GM12878 (cell line): ENCODE results near the gene ANTXR1. TPM values are rescaled to one million over a fixed set of nuclear protein-coding genes. Genes with fewer than 3 reads are reported as not detected.

Experiments
- ATAC-seq: fragments of 200-7000 bp; cut with Tn5 transposase; 3 replicates; pipeline ENCODE4 v1.9.1; 2020; ENCODE audit warnings: mild to moderate bottlenecking, moderate library complexity
- BruUV-seq: library from RNA; stranded (reverse); fragments of 400-500 nt; replicated peaks from 2 replicates; lab custom pipeline; 2021; lab: Mats Ljungman, UMichigan
- CTCF ChIA-PET: fragments of 300-600 bp; sonication (Branson Sonifier 250); formaldehyde crosslinking; extraction: SDS; loops from one replicate; lab custom pipeline; 2021; ENCODE audit warnings: inconsistent platforms; lab: Yijun Ruan, JAX
- POLR2A ChIA-PET: fragments of 350-600 bp; formaldehyde crosslinking; extraction: SDS; loops from one replicate; lab custom pipeline; 2021; ENCODE audit warnings: inconsistent platforms; lab: Charles Lee
- RAD21 ChIA-PET: fragments of 300-600 bp; sonication (Branson Sonifier 250); formaldehyde crosslinking; loops from one replicate; lab custom pipeline; 2023; ENCODE audit warnings: antibody characterized with exemption; ENCODE audit not compliant: unreplicated experiment; lab: Charles Lee
- SMC1A ChIA-PET: fragments of 300-600 bp; sonication (Branson Sonifier 250); formaldehyde crosslinking; loops from one replicate; lab custom pipeline; 2023; ENCODE audit not compliant: unreplicated experiment, uncharacterized antibody; lab: Charles Lee
- DNase-seq: peaks from one replicate; pipeline ENCODE4 v3.0.0-alpha.2; 2011; ENCODE audit warnings: low read depth, low spot score
- FAIRE-seq: peaks from 3 replicates; lab custom pipeline; 2011; peaks lifted over from hg19 to GRCh38; lab: Jason Lieb, UNC
- H2AFZ ChIP-seq: 2 replicates; pipeline ENCODE4 v1.6.0; 2011; ENCODE audit warnings: low read depth, low read length, control low read depth; ENCODE audit not compliant: control insufficient read depth
- H3K27ac ChIP-seq: 2 replicates; pipeline ENCODE4 v1.5.1; 2011; ENCODE audit warnings: control low read depth; ENCODE audit not compliant: control insufficient read depth, insufficient read depth
- H3K27me3 ChIP-seq, 2 experiments: replicated peaks in 1 of 2; 2 replicates each; pipeline versions ENCODE4 v1.6.0 to v1.6.1; 2011; ENCODE audit warnings: low read length in 1 of 2; ENCODE audit not compliant: control insufficient read depth in 2 of 2, insufficient read depth in 2 of 2
- H3K36me3 ChIP-seq, 2 experiments: 2 replicates each; pipeline ENCODE4 v1.5.1; 2011; ENCODE audit warnings: low read length in 1 of 2; ENCODE audit not compliant: control insufficient read depth in 2 of 2, insufficient read depth in 2 of 2
- H3K4me1 ChIP-seq: 2 replicates; pipeline ENCODE4 v1.6.1; 2011; ENCODE audit warnings: mild to moderate bottlenecking, low read length, moderate library complexity, mixed read lengths; ENCODE audit not compliant: control insufficient read depth, insufficient read depth
- H3K4me2 ChIP-seq: 2 replicates; pipeline ENCODE4 v1.6.0; 2011; ENCODE audit warnings: control low read depth; ENCODE audit not compliant: control insufficient read depth, insufficient read depth
- H3K4me3 ChIP-seq: fragments of 200-600 bp; sonication (generic); 2 replicates; pipeline ENCODE4 v1.5.1; 2016
- H3K79me2 ChIP-seq: 2 replicates; pipeline ENCODE4 v1.6.0; 2011; ENCODE audit warnings: low read length; ENCODE audit not compliant: control insufficient read depth, insufficient read depth
- H3K9ac ChIP-seq: 2 replicates; pipeline ENCODE4 v1.8.0; 2011; ENCODE audit warnings: low read length, control low read depth, mixed read lengths; ENCODE audit not compliant: control insufficient read depth, insufficient read depth
- H3K9me3 ChIP-seq: replicated peaks from 3 replicates; pipeline ENCODE4 v1.5.1; 2011; ENCODE audit warnings: mild to moderate bottlenecking, low read length; ENCODE audit not compliant: control insufficient read depth, insufficient read depth
- H4K20me1 ChIP-seq: 2 replicates; pipeline ENCODE4 v1.6.0; 2011; ENCODE audit not compliant: control insufficient read depth, insufficient read depth
- BCL11A ChIP-seq: IDR thresholded peaks from 2 replicates; pipeline ENCODE4 v1.6.1; 2011; ENCODE audit warnings: low read depth, low read length
- CHD2 ChIP-seq: IDR thresholded peaks from 2 replicates; pipeline ENCODE4 v1.6.1; 2011; ENCODE audit warnings: low read depth, low read length, improper control_type of control experiment, borderline replicate concordance
- MTA3 ChIP-seq: IDR thresholded peaks from 2 replicates; pipeline ENCODE4 v1.6.1; 2012; ENCODE audit warnings: low read length, inconsistent platforms, borderline replicate concordance
- NBN ChIP-seq: fragments of 450-650 bp; IDR thresholded peaks from 2 replicates; pipeline ENCODE4 v1.6.1; 2016
- RAD51 ChIP-seq: fragments of 450-650 bp; IDR thresholded peaks from 2 replicates; pipeline ENCODE4 v1.6.1; 2016; ENCODE audit warnings: moderate library complexity, mild to moderate bottlenecking, inconsistent platforms
- SP1 ChIP-seq: IDR thresholded peaks from one replicate; pipeline ENCODE4 v1.6.1; 2011; ENCODE audit warnings: low read depth, low read length
- SPI1 ChIP-seq: IDR thresholded peaks from 2 replicates; pipeline ENCODE4 v1.6.1; 2011; ENCODE audit warnings: low read depth, mild to moderate bottlenecking, low read length, moderate library complexity, borderline replicate concordance; ENCODE audit not compliant: insufficient read depth
- SREBF1 ChIP-seq: IDR thresholded peaks from 2 replicates; pipeline ENCODE4 v1.6.1; 2012; ENCODE audit warnings: mild to moderate bottlenecking, low read length
- SRF ChIP-seq, 2 experiments: IDR thresholded peaks; 2 replicates each; pipeline ENCODE4 v1.6.1; 2011; ENCODE audit warnings: low read depth in 2 of 2, low read length in 2 of 2, mild to moderate bottlenecking in 1 of 2, moderate library complexity in 1 of 2
- WGBS: methylation state at CpG from one replicate; pipeline ENCODE4 v1.1.6; 2016; ENCODE audit warnings: low lambda C conversion rate; ENCODE audit not compliant: insufficient replicate concordance, insufficient coverage; ENCODE audit errors: missing lambda C conversion rate; 5-methylcytosine and 5-hydroxymethylcytosine counted together
- in situ Hi-C: fragments of 300-500 bp; cut with MboI; formaldehyde crosslinking; loops from 9 replicates; pipeline ENCODE4 v1.14.3; 2018; ENCODE audit warnings: mixed read lengths
- intact Hi-C: fragments of 100-400 bp; cut with micrococcal nuclease; formaldehyde crosslinking; loops from one replicate; pipeline ENCODE4 v1.14.2; 2022; ENCODE audit not compliant: unreplicated experiment
- polyA plus RNA-seq, 11 experiments: library from polyadenylated mRNA; depleted of rRNA in 4 of 11; unstranded in 6 of 11; stranded (reverse) in 5 of 11; fragments of >200 nt; fragmentation: Nextera tagmentation in 4 of 11; fragmentation: Illumina TruSeq in 1 of 11; extraction: Ambion mirVana in 4 of 11; extraction: Trizol in 1 of 11; gene quantifications; 1 replicate in 1 of 11; 2 replicates in 10 of 11; pipeline versions ENCODE4 v1.2.1 to v1.2.3, GENCODE V29; 2011 to 2016; ENCODE audit warnings: inconsistent platforms in 2 of 11, missing spikeins in 2 of 11, low read depth in 1 of 11
- total RNA-seq, 4 experiments: library from RNA; depleted of rRNA in 3 of 4; stranded (reverse); fragments of >200 nt in 3 of 4; fragmentation: Illumina TruSeq in 1 of 4; extraction: Trizol in 1 of 4; gene quantifications; 2 replicates each; pipeline versions ENCODE4 v1.2.1 to v1.2.3, GENCODE V29; 2013 to 2021
- TF ChIP-seq, protein P1 (sequence below): IDR thresholded peaks from 2 replicates; pipeline ENCODE4 v1.6.1; 2012; ENCODE audit warnings: low read depth, low read length, improper control_type of control experiment

ANTXR1 gene
- total and polyA plus RNA-seq, 10 of the 15 experiments (the other 5 are each of a cell fraction or from before 2014, with no cell fraction given): 0.09 to 0.26 TPM; not detected in 8

DNA sequence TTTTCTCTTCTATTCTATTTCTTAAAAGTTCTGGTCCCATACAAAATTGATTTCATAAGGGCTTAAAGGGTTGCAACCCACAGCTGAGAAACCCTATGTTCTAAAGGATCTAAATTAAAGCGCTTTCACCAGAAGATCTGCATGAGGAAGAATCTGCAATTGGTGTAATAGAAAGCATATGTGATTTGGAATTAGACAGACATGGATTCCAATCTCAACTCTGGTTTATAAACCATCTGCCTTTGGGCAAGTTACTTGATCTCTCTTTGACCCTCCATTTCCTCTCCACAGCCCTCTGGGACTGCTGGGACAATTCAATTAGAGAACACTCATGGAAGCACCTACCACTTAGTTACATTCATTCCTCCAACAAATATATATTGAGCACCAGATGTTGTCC lies 178.7 kb downstream of the ANTXR1 start:
- intact Hi-C loops: no loop called here
- FAIRE-seq (no peak), DNase-seq (no peak), ATAC-seq (no peak)
- Histone ChIP-seq H3K79me2 (no peaks in the 10 kb centered on the region), H3K4me1 (no peaks in the 10 kb centered on the region), H3K27ac (no peak overlapping the region), H4K20me1 (no peaks in the 10 kb centered on the region), H3K9me3 (no peaks in the 10 kb centered on the region), H3K4me3 (no peak overlapping the region), H3K9ac (no peak overlapping the region), H3K27me3 (peaks cover 2 to 3% of the 10 kb centered on the region in 2 experiments), H3K4me2 (no peak overlapping the region), H3K36me3 (no peaks in the 10 kb centered on the region), H2AFZ (no peak overlapping the region)
- BruUV-seq: no TSS peak
- ChIA-PET CTCF (no interaction called here), SMC1A (no interaction called here), POLR2A (no interaction called here), RAD21 (no interaction called here)
- WGBS: 35% methylated on average over 1 of the region's 1 CpG
- TF ChIP-seq NBN (no peak), SPI1 (no peak), RAD51 (no peak), BCL11A (no peak), MTA3 (no peak), SRF (IDR thresholded peaks at IDR 0.05; ENCODE audit: low read depth in 2 of 2, low read length in 2 of 2) (no peak), CHD2 (no peak), SP1 (no peak), SREBF1 (no peak)
- TF ChIP-seq, protein P1, sequence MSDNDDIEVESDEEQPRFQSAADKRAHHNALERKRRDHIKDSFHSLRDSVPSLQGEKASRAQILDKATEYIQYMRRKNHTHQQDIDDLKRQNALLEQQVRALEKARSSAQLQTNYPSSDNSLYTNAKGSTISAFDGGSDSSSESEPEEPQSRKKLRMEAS: no peak
- in situ Hi-C loops: no loop called here
